Ishikawa (cell line): ENCODE data around the gene ACOXL.

Source experiments
- CEBPB ChIP-seq: IDR thresholded peaks from 2 replicates; pipeline ENCODE4 v1.6.1; 2012
- CREB1 ChIP-seq: IDR thresholded peaks from 2 replicates; pipeline ENCODE4 v1.6.1; 2012; ENCODE audit warnings: low read depth
- EGR1 ChIP-seq: IDR thresholded peaks from 2 replicates; pipeline ENCODE4 v1.6.1; 2012
- EP300 ChIP-seq: IDR thresholded peaks from 2 replicates; pipeline ENCODE4 v1.6.1; 2012; ENCODE audit warnings: borderline replicate concordance
- FOXM1 ChIP-seq: IDR thresholded peaks from 2 replicates; pipeline ENCODE4 v1.6.1; 2012; ENCODE audit warnings: low read depth, borderline replicate concordance
- MAX ChIP-seq: IDR thresholded peaks from 2 replicates; pipeline ENCODE4 v1.6.1; 2012
- NFIC ChIP-seq: IDR thresholded peaks from 2 replicates; pipeline ENCODE4 v1.6.1; 2012
- RAD21 ChIP-seq: IDR thresholded peaks from 2 replicates; pipeline ENCODE4 v1.6.1; 2012; ENCODE audit warnings: low read depth
- REST ChIP-seq: IDR thresholded peaks from 2 replicates; pipeline ENCODE4 v1.6.1; 2012; ENCODE audit warnings: low read depth, mild to moderate bottlenecking
- TAF1 ChIP-seq: IDR thresholded peaks from 2 replicates; pipeline ENCODE4 v1.6.1; 2012; ENCODE audit warnings: low read depth, mild to moderate bottlenecking
- TCF12 ChIP-seq: IDR thresholded peaks from 2 replicates; pipeline ENCODE4 v1.6.1; 2012; ENCODE audit warnings: low read depth
- TEAD4 ChIP-seq: IDR thresholded peaks from 2 replicates; pipeline ENCODE4 v1.6.1; 2012
- USF1 ChIP-seq: IDR thresholded peaks from 2 replicates; pipeline ENCODE4 v1.6.1; 2012
- YY1 ChIP-seq: IDR thresholded peaks from 2 replicates; pipeline ENCODE4 v1.6.1; 2012; ENCODE audit warnings: low read depth
- ZBTB7A ChIP-seq: IDR thresholded peaks from 2 replicates; pipeline ENCODE4 v1.6.1; 2012; ENCODE audit warnings: low read depth

ACOXL gene

GRCh38 chr2:110897966-110898365, 165.6 kb downstream of the ACOXL start:
- TF ChIP-seq CREB1 (no peak), ZBTB7A (no peak), TEAD4 (no peak), FOXM1 (no peak), MAX (no peak), EP300 (no peak), EGR1 (no peak), YY1 (no peak), NFIC (no peak), RAD21 (no peak), TAF1 (no peak), CEBPB (no peak), TCF12 (no peak), REST (no peak), USF1 (no peak)

- TF ChIP-seq YY1 (no peak), RAD21 (no peak), USF1 (no peak), CEBPB (no peak), ZBTB7A (no peak), FOXM1 (no peak), EP300 (no peak), TEAD4 (no peak), EGR1 (no peak), TCF12 (no peak), TAF1 (no peak)
Observed at GRCh38 chr2:110900191-110900590, 167.8 kb downstream of the ACOXL start.

- no peak for TF ChIP-seq EP300
- TF ChIP-seq USF1: no peak
- no peak for TF ChIP-seq MAX
Observed at GRCh38 chr2:110903548-110903947, 171.2 kb downstream of the ACOXL start.

GRCh38 chr2:110904116-110904778, 171.9 kb downstream of the ACOXL start:
- TF ChIP-seq CEBPB: no peak
- TF ChIP-seq MAX: no peak
- no peak for TF ChIP-seq TAF1
- TF ChIP-seq TCF12: no peak
- no peak for TF ChIP-seq CREB1
- no peak for TF ChIP-seq RAD21
- TF ChIP-seq FOXM1: no peak
- no peak for TF ChIP-seq TEAD4
- TF ChIP-seq NFIC: no peak
- no peak for TF ChIP-seq USF1
- TF ChIP-seq YY1: no peak
- no peak for TF ChIP-seq EP300
- no peak for TF ChIP-seq REST

- TF ChIP-seq CEBPB (no peak), EP300 (no peak), RAD21 (no peak), YY1 (no peak), REST (no peak), USF1 (no peak), TCF12 (no peak), MAX (no peak), NFIC (no peak), TEAD4 (no peak), FOXM1 (no peak), EGR1 (no peak), ZBTB7A (no peak), CREB1 (no peak)
Observed at GRCh38 chr2:110904779-110905148, 172.4 kb downstream of the ACOXL start.
